HepG2 (cell line): ENCODE data around the gene PIP4K2C. TPM values are rescaled to one million over a fixed set of nuclear protein-coding genes. Genes with fewer than 3 reads are reported as not detected.

ENCODE experiments used
- HMG20B ChIP-seq: conservative IDR thresholded peaks from 2 replicates; pipeline ENCODE4 v1.6.1; 2016; ENCODE audit warnings: missing genetic modification reagents, missing compliant biosample characterization
- HNF1A ChIP-seq, 2 experiments: sonication (generic) in 1 of 2; formaldehyde crosslinking in 1 of 2; IDR thresholded peaks; 2 replicates each; pipeline versions ENCODE4 v1.4.0 to v1.6.1; 2016 to 2020; ENCODE audit warnings: borderline replicate concordance in 1 of 2, low read depth in 1 of 2, mild to moderate bottlenecking in 1 of 2, missing genetic modification reagents in 1 of 2
- MAFK ChIP-seq, 2 experiments: IDR thresholded peaks in 1 of 2; conservative IDR thresholded peaks in 1 of 2; 2 replicates each; pipeline ENCODE4 v1.6.1; 2011; ENCODE audit warnings: improper control_type of control experiment in 2 of 2, low read length in 2 of 2
- MYC ChIP-seq: sonication (generic); formaldehyde crosslinking; IDR thresholded peaks from 2 replicates; pipeline ENCODE4 v1.9.0; 2021; ENCODE audit warnings: missing genetic modification reagents, borderline replicate concordance
- RBM22 ChIP-seq: fragments of 200-400 bp; formaldehyde crosslinking; optimal IDR thresholded peaks from 2 replicates; pipeline ENCODE3; 2017; ENCODE audit warnings: mild to moderate bottlenecking, low read length, moderate library complexity
- ZNF143 ChIP-seq: sonication (generic); formaldehyde crosslinking; IDR thresholded peaks from 2 replicates; pipeline ENCODE4 v1.4.0; 2020; ENCODE audit warnings: missing genetic modification reagents
- polyA plus RNA-seq, 8 experiments: library from polyadenylated mRNA; depleted of rRNA in 3 of 8; stranded (reverse) in 7 of 8; unstranded in 1 of 8; fragments of >200 nt; fragmentation: Illumina TruSeq in 4 of 8; extraction: Trizol in 4 of 8; gene quantifications; 2 replicates each; pipeline versions ENCODE4 v1.2.1 to v1.2.3, GENCODE V29; 2011 to 2016; ENCODE audit warnings: low read depth in 4 of 8, missing spikeins in 1 of 8, mixed read lengths in 1 of 8; ENCODE audit not compliant: insufficient read depth in 1 of 8
- total RNA-seq, 5 experiments: library from RNA; depleted of rRNA; stranded (reverse); fragments of >200 nt; fragmentation: Illumina TruSeq; extraction: Trizol; gene quantifications; 2 replicates each; pipeline ENCODE4 v1.2.3, GENCODE V29; 2016; ENCODE audit warnings: low read depth in 1 of 5
- TF ChIP-seq, protein P1 (sequence below): sonication (generic); formaldehyde crosslinking; IDR thresholded peaks from 2 replicates; pipeline ENCODE4 v1.4.0; 2020; ENCODE audit warnings: mild to moderate bottlenecking, missing genetic modification reagents
- TF ChIP-seq, protein P2 (sequence below): sonication (generic); formaldehyde crosslinking; IDR thresholded peaks from 2 replicates; pipeline ENCODE4 v1.4.0; 2020; ENCODE audit warnings: missing genetic modification reagents

PIP4K2C gene
- total and polyA plus RNA-seq, 2 of the 13 experiments (the other 11 are each of a cell fraction or from before 2014, with no cell fraction given), result 23.3 to 26.4 TPM

DNA sequence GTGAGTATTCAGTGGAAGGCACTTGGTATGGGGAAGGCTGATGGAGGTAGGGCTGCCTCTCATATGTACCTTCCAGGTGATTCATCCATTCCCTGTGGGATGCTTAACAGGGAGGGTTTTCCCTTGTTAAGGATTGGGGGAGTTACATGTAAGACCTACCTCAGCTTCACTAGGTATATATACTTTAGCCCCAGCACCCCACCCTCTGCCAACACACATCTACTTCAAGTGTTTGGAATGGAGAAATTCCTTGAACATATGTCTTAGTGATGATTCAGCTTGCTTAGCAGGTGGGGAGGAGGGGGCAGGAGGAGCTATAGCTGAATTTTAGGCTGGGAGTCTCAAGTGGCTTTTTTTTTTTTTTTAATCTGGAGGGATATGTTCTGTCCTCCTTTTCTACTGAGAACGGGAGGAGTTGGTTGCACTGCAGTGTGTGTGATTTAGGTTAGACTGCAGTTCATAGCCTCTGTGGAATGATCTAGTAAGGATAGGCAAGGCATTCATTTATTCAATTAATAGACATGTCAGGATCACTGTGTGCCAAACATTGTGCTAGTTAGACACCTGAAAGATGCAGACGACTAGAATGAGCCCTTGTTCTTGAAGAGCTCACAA, 1.7 kb downstream of the PIP4K2C start (continued):
- TF ChIP-seq, protein P1, sequence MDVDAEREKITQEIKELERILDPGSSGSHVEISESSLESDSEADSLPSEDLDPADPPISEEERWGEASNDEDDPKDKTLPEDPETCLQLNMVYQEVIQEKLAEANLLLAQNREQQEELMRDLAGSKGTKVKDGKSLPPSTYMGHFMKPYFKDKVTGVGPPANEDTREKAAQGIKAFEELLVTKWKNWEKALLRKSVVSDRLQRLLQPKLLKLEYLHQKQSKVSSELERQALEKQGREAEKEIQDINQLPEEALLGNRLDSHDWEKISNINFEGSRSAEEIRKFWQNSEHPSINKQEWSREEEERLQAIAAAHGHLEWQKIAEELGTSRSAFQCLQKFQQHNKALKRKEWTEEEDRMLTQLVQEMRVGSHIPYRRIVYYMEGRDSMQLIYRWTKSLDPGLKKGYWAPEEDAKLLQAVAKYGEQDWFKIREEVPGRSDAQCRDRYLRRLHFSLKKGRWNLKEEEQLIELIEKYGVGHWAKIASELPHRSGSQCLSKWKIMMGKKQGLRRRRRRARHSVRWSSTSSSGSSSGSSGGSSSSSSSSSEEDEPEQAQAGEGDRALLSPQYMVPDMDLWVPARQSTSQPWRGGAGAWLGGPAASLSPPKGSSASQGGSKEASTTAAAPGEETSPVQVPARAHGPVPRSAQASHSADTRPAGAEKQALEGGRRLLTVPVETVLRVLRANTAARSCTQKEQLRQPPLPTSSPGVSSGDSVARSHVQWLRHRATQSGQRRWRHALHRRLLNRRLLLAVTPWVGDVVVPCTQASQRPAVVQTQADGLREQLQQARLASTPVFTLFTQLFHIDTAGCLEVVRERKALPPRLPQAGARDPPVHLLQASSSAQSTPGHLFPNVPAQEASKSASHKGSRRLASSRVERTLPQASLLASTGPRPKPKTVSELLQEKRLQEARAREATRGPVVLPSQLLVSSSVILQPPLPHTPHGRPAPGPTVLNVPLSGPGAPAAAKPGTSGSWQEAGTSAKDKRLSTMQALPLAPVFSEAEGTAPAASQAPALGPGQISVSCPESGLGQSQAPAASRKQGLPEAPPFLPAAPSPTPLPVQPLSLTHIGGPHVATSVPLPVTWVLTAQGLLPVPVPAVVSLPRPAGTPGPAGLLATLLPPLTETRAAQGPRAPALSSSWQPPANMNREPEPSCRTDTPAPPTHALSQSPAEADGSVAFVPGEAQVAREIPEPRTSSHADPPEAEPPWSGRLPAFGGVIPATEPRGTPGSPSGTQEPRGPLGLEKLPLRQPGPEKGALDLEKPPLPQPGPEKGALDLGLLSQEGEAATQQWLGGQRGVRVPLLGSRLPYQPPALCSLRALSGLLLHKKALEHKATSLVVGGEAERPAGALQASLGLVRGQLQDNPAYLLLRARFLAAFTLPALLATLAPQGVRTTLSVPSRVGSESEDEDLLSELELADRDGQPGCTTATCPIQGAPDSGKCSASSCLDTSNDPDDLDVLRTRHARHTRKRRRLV (CRISPR knock-in tag), result no peak
- TF ChIP-seq MAFK (conservative IDR thresholded peaks at IDR 0.05 in 1 of 2, IDR thresholded peaks at IDR 0.05 in 1 of 2; ENCODE audit: low read length in 2 of 2), result no peak
- TF ChIP-seq MYC (CRISPR knock-in tag), result no peak
- TF ChIP-seq, protein P2, sequence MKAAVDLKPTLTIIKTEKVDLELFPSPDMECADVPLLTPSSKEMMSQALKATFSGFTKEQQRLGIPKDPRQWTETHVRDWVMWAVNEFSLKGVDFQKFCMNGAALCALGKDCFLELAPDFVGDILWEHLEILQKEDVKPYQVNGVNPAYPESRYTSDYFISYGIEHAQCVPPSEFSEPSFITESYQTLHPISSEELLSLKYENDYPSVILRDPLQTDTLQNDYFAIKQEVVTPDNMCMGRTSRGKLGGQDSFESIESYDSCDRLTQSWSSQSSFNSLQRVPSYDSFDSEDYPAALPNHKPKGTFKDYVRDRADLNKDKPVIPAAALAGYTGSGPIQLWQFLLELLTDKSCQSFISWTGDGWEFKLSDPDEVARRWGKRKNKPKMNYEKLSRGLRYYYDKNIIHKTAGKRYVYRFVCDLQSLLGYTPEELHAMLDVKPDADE (CRISPR knock-in tag), result no peak
- TF ChIP-seq HNF1A (IDR thresholded peaks at IDR 0.05; ENCODE audit: low read depth), result no peak
- no peak for TF ChIP-seq HNF1A (CRISPR knock-in tag; IDR thresholded peaks at IDR 0.05; ENCODE audit: borderline replicate concordance)
- no peak for TF ChIP-seq HMG20B (CRISPR knock-in tag)
- TF ChIP-seq RBM22, result no peak
- TF ChIP-seq ZNF143 (CRISPR knock-in tag), result no peak
